Right cardiac atrium (tissue), 5 donors: ENCODE results near the gene IZUMO1R. TPM values are rescaled to one million over a fixed set of nuclear protein-coding genes. Genes with fewer than 3 reads are reported as not detected.

Source experiments
- polyA plus RNA-seq: library from polyadenylated mRNA; stranded (reverse); fragments of 200-250 nt; gene quantifications from one replicate; pipeline ENCODE4 v1.2.3, GENCODE V29; 2013
- total RNA-seq, 4 donors: library from RNA; stranded (reverse); fragmentation: NEBNext Ultra II Directional; extraction: Animal tissue kit (Norgen Biotek cat#: 25700); gene quantifications; one replicate each; pipeline ENCODE4 v1.2.1, GENCODE V29; 2021
- donor health status: healthy with polysubstance abuse.
- donor health status: DM: no; HTN: yes; CAD: no.
- donor health status: DM: no; HTN: no; CAD: no.
- donor health status: DM: no; HTN: yes; CAD: no; lungs with severe emphysema.
- donor health status: DM: yes; HTN: yes; CAD: no.

Gene IZUMO1R
- total and polyA plus RNA-seq, 5 donors = not detected

Other genes starting within 250 kb of the IZUMO1R start
- gene PANX1, start 175.7 kb upstream of the IZUMO1R start, total RNA-seq = 10 to 100 TPM in 1 of 4 donors, 1 to 10 TPM in 3; 8.0 to 16.1 (median 8.5) TPM
- 4.6 TPM for gene PANX1, start 175.7 kb upstream of the IZUMO1R start, polyA plus RNA-seq
- under 1 TPM; 0.19 to 0.89 (median 0.54) TPM for gene GPR83, start 96.8 kb downstream of the IZUMO1R start, total RNA-seq
- 0.25 TPM for gene GPR83, start 96.8 kb downstream of the IZUMO1R start, polyA plus RNA-seq
- 10 to 100 TPM in 3 of 4 donors, 1 to 10 TPM in 1; 9.5 to 11.0 (median 10.9) TPM for gene MRE11, start 189.3 kb downstream of the IZUMO1R start, total RNA-seq
- 3.0 TPM for gene MRE11, start 189.3 kb downstream of the IZUMO1R start, polyA plus RNA-seq
- gene ANKRD49, start 189.4 kb downstream of the IZUMO1R start, total RNA-seq = 1 to 10 TPM; 5.4 to 8.6 (median 6.6) TPM
- gene ANKRD49, start 189.4 kb downstream of the IZUMO1R start, polyA plus RNA-seq = 6.8 TPM
- gene C11orf97, start 207.9 kb downstream of the IZUMO1R start, total RNA-seq = not detected
- gene C11orf97, start 207.9 kb downstream of the IZUMO1R start, polyA plus RNA-seq = not detected
- 1 to 10 TPM; 2.0 to 2.9 (median 2.5) TPM for gene FUT4, start 239.3 kb downstream of the IZUMO1R start, total RNA-seq
- 1.2 TPM for gene FUT4, start 239.3 kb downstream of the IZUMO1R start, polyA plus RNA-seq